ENCODE results near the gene SALL3. TPM values are rescaled to one million over a fixed set of nuclear protein-coding genes. Genes with fewer than 3 reads are reported as not detected.

SALL3 gene
- total and polyA plus RNA-seq, 2 donors (not counting 3 experiments of a cell fraction or from before 2014, with no cell fraction given) = not detected

DNA sequence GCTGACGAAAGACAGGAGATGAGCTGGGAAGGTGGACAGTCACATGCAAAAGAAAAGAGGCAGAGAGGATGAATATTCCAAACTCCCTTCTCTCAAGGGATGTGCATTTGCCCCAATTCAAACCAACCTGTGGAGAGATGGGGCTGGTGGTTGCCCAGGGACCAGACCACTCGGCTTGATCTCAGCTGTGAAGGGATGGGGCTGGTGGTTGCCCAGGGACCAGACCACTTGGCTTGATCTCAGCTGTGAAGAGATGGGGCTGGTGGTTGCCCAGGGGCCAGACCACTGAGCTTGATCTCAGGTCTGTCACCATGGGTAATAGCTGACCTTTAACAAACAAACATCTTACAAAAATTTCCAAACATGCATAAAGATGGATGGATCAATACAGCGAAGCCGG is 42.5 kb upstream of the SALL3 start:
- no peak overlapping the region for H3K4me3 ChIP-seq (replicated peaks in 1 of 3; ENCODE audit: insufficient read depth in 1 of 3, low read depth in 1 of 3, low read length in 3 of 3)
- no peaks in the 10 kb centered on the region for H3K9me1 ChIP-seq (replicated peaks; ENCODE audit: control insufficient read depth, extremely low read depth, insufficient read depth, low read length)
- H3K27me3 ChIP-seq (ENCODE audit: control insufficient read depth in 2 of 2, insufficient read depth in 2 of 2, low read length in 2 of 2) = no peaks in the 10 kb centered on the region
- dilution Hi-C loops (cut with MboI; ENCODE audit: extremely low pct_ligation_motif_present, low sequenced_read_pairs) = no loop called here
- TF ChIP-seq, protein P1, sequence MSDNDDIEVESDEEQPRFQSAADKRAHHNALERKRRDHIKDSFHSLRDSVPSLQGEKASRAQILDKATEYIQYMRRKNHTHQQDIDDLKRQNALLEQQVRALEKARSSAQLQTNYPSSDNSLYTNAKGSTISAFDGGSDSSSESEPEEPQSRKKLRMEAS (IDR thresholded peaks at IDR 0.05; ENCODE audit: insufficient read depth, insufficient read length) = no peak
- TF ChIP-seq JUN (IDR thresholded peaks at IDR 0.05; ENCODE audit: borderline replicate concordance, insufficient read depth, insufficient read length, low read depth) (no peak), FOS (IDR thresholded peaks at IDR 0.05; ENCODE audit: borderline replicate concordance, insufficient read depth, low read length) (no peak), POLR2AphosphoS5 (IDR thresholded peaks at IDR 0.05; ENCODE audit: insufficient read depth, low read depth, low read length) (no peak), MYC (IDR thresholded peaks at IDR 0.05; ENCODE audit: low read depth, low read length) (no peak), GATA2 (IDR thresholded peaks at IDR 0.05; ENCODE audit: insufficient read depth, insufficient read length, low read depth, low read length) (no peak)
- TF ChIP-seq, protein P2, sequence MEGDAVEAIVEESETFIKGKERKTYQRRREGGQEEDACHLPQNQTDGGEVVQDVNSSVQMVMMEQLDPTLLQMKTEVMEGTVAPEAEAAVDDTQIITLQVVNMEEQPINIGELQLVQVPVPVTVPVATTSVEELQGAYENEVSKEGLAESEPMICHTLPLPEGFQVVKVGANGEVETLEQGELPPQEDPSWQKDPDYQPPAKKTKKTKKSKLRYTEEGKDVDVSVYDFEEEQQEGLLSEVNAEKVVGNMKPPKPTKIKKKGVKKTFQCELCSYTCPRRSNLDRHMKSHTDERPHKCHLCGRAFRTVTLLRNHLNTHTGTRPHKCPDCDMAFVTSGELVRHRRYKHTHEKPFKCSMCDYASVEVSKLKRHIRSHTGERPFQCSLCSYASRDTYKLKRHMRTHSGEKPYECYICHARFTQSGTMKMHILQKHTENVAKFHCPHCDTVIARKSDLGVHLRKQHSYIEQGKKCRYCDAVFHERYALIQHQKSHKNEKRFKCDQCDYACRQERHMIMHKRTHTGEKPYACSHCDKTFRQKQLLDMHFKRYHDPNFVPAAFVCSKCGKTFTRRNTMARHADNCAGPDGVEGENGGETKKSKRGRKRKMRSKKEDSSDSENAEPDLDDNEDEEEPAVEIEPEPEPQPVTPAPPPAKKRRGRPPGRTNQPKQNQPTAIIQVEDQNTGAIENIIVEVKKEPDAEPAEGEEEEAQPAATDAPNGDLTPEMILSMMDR (IDR thresholded peaks at IDR 0.05; ENCODE audit: extremely low read depth in 1 of 2, insufficient read depth in 1 of 2, low read depth in 1 of 2, low read length in 2 of 2) = no peak
- FAIRE-seq = no peak
- H3K27ac ChIP-seq (ENCODE audit: insufficient read depth, low read depth, low read length) = no peak overlapping the region
- intact Hi-C loops (cut with micrococcal nuclease) = no loop called here
- ChIA-PET POLR2A (no interaction called here), CTCF (no interaction called here)
- peaks cover 4% of the 10 kb centered on the region for H3K9me3 ChIP-seq (replicated peaks; ENCODE audit: control insufficient read depth, insufficient read depth, low read length)
- no peak overlapping the region for H3K9ac ChIP-seq (replicated peaks; ENCODE audit: extremely low read depth, insufficient read depth, low read length)
- H3K36me3 ChIP-seq (ENCODE audit: control insufficient read depth in 2 of 2, extremely low read depth in 1 of 2, insufficient read depth in 2 of 2, low read length in 2 of 2) = no peaks in the 10 kb centered on the region
- no peak for DNase-seq (ENCODE audit: low read depth, low spot score)
- no TSS peak for BruUV-seq (replicated peaks)
- no peak overlapping the region for H3K4me2 ChIP-seq (ENCODE audit: insufficient read depth, low read length)
- no peaks in the 10 kb centered on the region for H3K4me1 ChIP-seq (ENCODE audit: control insufficient read depth, extremely low read depth, insufficient read depth, low read length)
- no peak overlapping the region for H2AFZ ChIP-seq (ENCODE audit: low read depth, low read length)
- no peaks in the 10 kb centered on the region for H4K20me1 ChIP-seq (replicated peaks; ENCODE audit: control insufficient read depth, extremely low read depth, insufficient read depth, low read length)
- no peaks in the 10 kb centered on the region for H3K79me2 ChIP-seq (ENCODE audit: control insufficient read depth, insufficient read depth, low read length)

All from endothelial cell of umbilical vein (primary cell).